HCT116 (cell line): ENCODE measurements around the gene CISD2. TPM values are rescaled to one million over a fixed set of nuclear protein-coding genes. Genes with fewer than 3 reads are reported as not detected.
A peak's percentile ranks its signal among the peaks of the same experiment; 100 is the strongest.

Experiments used
- ATAC-seq: fragments of 200-7000 bp; cut with Tn5 transposase; 2 replicates; pipeline ENCODE4 v1.9.1; 2020; ENCODE audit warnings: mild to moderate bottlenecking, moderate library complexity
- BruUV-seq: library from RNA; stranded (reverse); fragments of 400-500 nt; replicated peaks from 2 replicates; lab custom pipeline; 2021; lab: Mats Ljungman, UMichigan
- CTCF ChIA-PET: fragments of 300-600 bp; sonication (Branson Sonifier 250); formaldehyde crosslinking; loops from one replicate; lab custom pipeline; 2021; ENCODE audit warnings: antibody characterized with exemption; lab: Charles Lee
- POLR2A ChIA-PET: fragments of 300-600, 350-600 bp; sonication (Branson Sonifier 250); formaldehyde crosslinking; loops from one replicate; lab custom pipeline; 2021; ENCODE audit warnings: antibody characterized with exemption; lab: Charles Lee
- RAD21 ChIA-PET, 2 experiments: fragments of 300-600 bp; sonication (Branson Sonifier 250); formaldehyde crosslinking; loops; one replicate each; lab custom pipeline; 2023; ENCODE audit warnings: low total read pairs in 2 of 2; ENCODE audit not compliant: uncharacterized antibody in 2 of 2, unreplicated experiment in 2 of 2, low non-redundant PET in 1 of 2; lab: Charles Lee
- DNase-seq: peaks from one replicate; pipeline ENCODE4 v3.0.0-alpha.2; 2010; ENCODE audit warnings: low read depth, low spot score
- H2AFZ ChIP-seq: fragments of 200-600 bp; shearing (Covaris generic), sonication (generic); 2 replicates; pipeline ENCODE4 v1.6.1; 2017; ENCODE audit warnings: low read depth, mixed run types, mixed read lengths, antibody characterized with exemption, low read length; ENCODE audit not compliant: poor library complexity, severe bottlenecking
- H3K27ac ChIP-seq: 2 replicates; pipeline ENCODE4 v1.5.1; 2012; ENCODE audit warnings: low read depth, low read length
- H3K27me3 ChIP-seq: fragments of 200-600 bp; sonication (generic); 2 replicates; pipeline ENCODE4 v1.6.1; 2016; ENCODE audit warnings: mixed run types, low read length, mixed read lengths; ENCODE audit not compliant: insufficient read depth
- H3K36me3 ChIP-seq, 2 experiments: fragments of 200-500 bp in 1 of 2; fragments of 200-600 bp in 1 of 2; sonication (Bioruptor generic) in 1 of 2; sonication (generic) in 1 of 2; 2 replicates each; pipeline versions ENCODE4 v1.5.1 to v1.6.1; 2014 to 2016; ENCODE audit warnings: low read length in 2 of 2, inconsistent platforms in 1 of 2, mixed read lengths in 1 of 2, mixed run types in 1 of 2; ENCODE audit not compliant: insufficient read depth in 2 of 2, control insufficient read depth in 1 of 2
- H3K4me1 ChIP-seq, 2 experiments: fragments of 200-600 bp in 1 of 2; sonication (generic) in 1 of 2; 2 replicates each; pipeline versions ENCODE4 v1.5.1 to v1.6.1; 2012 to 2017; ENCODE audit warnings: low read length in 2 of 2, inconsistent platforms in 1 of 2, mild to moderate bottlenecking in 1 of 2, mixed read lengths in 1 of 2, mixed run types in 1 of 2, moderate library complexity in 1 of 2; ENCODE audit not compliant: insufficient read depth in 2 of 2, control insufficient read depth in 1 of 2
- H3K4me2 ChIP-seq: fragments of 200-600 bp; sonication (generic); 2 replicates; pipeline ENCODE4 v1.6.1; 2017; ENCODE audit warnings: mixed run types, low read length, mixed read lengths
- H3K4me3 ChIP-seq, 2 experiments: fragments of 200-600 bp in 1 of 2; sonication (generic) in 1 of 2; replicated peaks in 1 of 2; 2 replicates each; pipeline ENCODE4 v1.5.1; 2011 to 2016; ENCODE audit warnings: low read length in 2 of 2, control low read depth in 1 of 2, low read depth in 1 of 2, mild to moderate bottlenecking in 1 of 2, mixed read lengths in 1 of 2, mixed run types in 1 of 2
- H3K79me2 ChIP-seq: fragments of 200-600 bp; sonication (generic); 2 replicates; pipeline ENCODE4 v1.6.1; 2017; ENCODE audit warnings: mild to moderate bottlenecking, mixed run types, low read length, moderate library complexity, mixed read lengths; ENCODE audit not compliant: insufficient read depth
- H3K9ac ChIP-seq: fragments of 200-600 bp; sonication (generic); 2 replicates; pipeline ENCODE4 v1.6.1; 2016; ENCODE audit warnings: low read length, mixed read lengths
- H3K9me2 ChIP-seq: fragments of 200-600 bp; sonication (generic), shearing (Covaris generic); 2 replicates; pipeline ENCODE4 v1.6.1; 2017; ENCODE audit warnings: mixed run types, mild to moderate bottlenecking, moderate library complexity; ENCODE audit not compliant: insufficient read depth
- H3K9me3 ChIP-seq, 2 experiments: fragments of 200-500 bp in 1 of 2; fragments of 200-600 bp in 1 of 2; sonication (Bioruptor generic) in 1 of 2; sonication (generic) in 1 of 2; 2 replicates each; pipeline ENCODE4 v1.6.1; 2014 to 2017; ENCODE audit warnings: low read length in 2 of 2, mixed read lengths in 2 of 2, inconsistent platforms in 1 of 2, low read depth in 1 of 2, mild to moderate bottlenecking in 1 of 2, mixed run types in 1 of 2, moderate library complexity in 1 of 2; ENCODE audit not compliant: control insufficient read depth in 1 of 2, insufficient read depth in 1 of 2
- H4K20me1 ChIP-seq: fragments of 200-600 bp; sonication (generic), shearing (Covaris generic); 2 replicates; pipeline ENCODE4 v1.6.1; 2017; ENCODE audit warnings: mixed run types, mild to moderate bottlenecking, moderate library complexity; ENCODE audit not compliant: insufficient read depth
- ATF3 ChIP-seq: IDR thresholded peaks from 2 replicates; pipeline ENCODE4 v1.6.1; 2012
- CBX3 ChIP-seq: IDR thresholded peaks from 2 replicates; pipeline ENCODE4 v1.6.1; 2012; ENCODE audit warnings: low read depth
- CEBPB ChIP-seq: IDR thresholded peaks from 2 replicates; pipeline ENCODE4 v1.6.1; 2012; ENCODE audit warnings: low read depth
- CTCF ChIP-seq, 3 experiments: fragments of 200-600 bp in 1 of 3; sonication (generic) in 1 of 3; IDR thresholded peaks in 2 of 3; conservative IDR thresholded peaks in 1 of 3; 2 replicates each; pipeline ENCODE4 v1.5.1; 2012 to 2017; ENCODE audit warnings: low read depth in 2 of 3, low read length in 2 of 3, antibody characterized with exemption in 1 of 3, borderline replicate concordance in 1 of 3, control low read depth in 1 of 3, mild to moderate bottlenecking in 1 of 3, mixed read lengths in 1 of 3, mixed run types in 1 of 3, moderate library complexity in 1 of 3; ENCODE audit not compliant: insufficient read depth in 1 of 3
- EGR1 ChIP-seq: IDR thresholded peaks from 2 replicates; pipeline ENCODE4 v1.6.1; 2012; ENCODE audit warnings: low read depth
- EZH2 ChIP-seq: fragments of 200-600 bp; sonication (generic); IDR thresholded peaks from 2 replicates; pipeline ENCODE4 v1.6.1; 2017; ENCODE audit warnings: antibody characterized with exemption, mixed run types
- FOSL1 ChIP-seq: IDR thresholded peaks from 2 replicates; pipeline ENCODE4 v1.6.1; 2012; ENCODE audit warnings: low read depth
- JUND ChIP-seq: IDR thresholded peaks from 2 replicates; pipeline ENCODE4 v1.6.1; 2012
- MAX ChIP-seq: IDR thresholded peaks from 2 replicates; pipeline ENCODE4 v1.6.1; 2012
- POLR2A ChIP-seq: IDR thresholded peaks from 2 replicates; pipeline ENCODE4 v1.7.0; 2011; ENCODE audit warnings: borderline replicate concordance; ENCODE audit not compliant: insufficient read depth, insufficient read length; ENCODE audit errors: extremely low read depth
- POLR2AphosphoS5 ChIP-seq: IDR thresholded peaks from 2 replicates; pipeline ENCODE4 v1.6.1; 2011; ENCODE audit warnings: mild to moderate bottlenecking, low read depth, low read length, moderate library complexity
- RAD21 ChIP-seq: IDR thresholded peaks from 2 replicates; pipeline ENCODE4 v1.6.1; 2012; ENCODE audit warnings: low read depth, mild to moderate bottlenecking
- SIN3A ChIP-seq: IDR thresholded peaks from 2 replicates; pipeline ENCODE4 v1.6.1; 2012; ENCODE audit warnings: low read depth
- SP1 ChIP-seq: IDR thresholded peaks from 2 replicates; pipeline ENCODE4 v1.6.1; 2012; ENCODE audit warnings: low read depth
- TCF7L2 ChIP-seq: IDR thresholded peaks from 2 replicates; pipeline ENCODE4 v1.7.0; 2011; ENCODE audit warnings: borderline replicate concordance, inconsistent platforms; ENCODE audit not compliant: insufficient read depth, insufficient read length; ENCODE audit errors: extremely low read depth
- YY1 ChIP-seq: IDR thresholded peaks from 2 replicates; pipeline ENCODE4 v1.6.1; 2011; ENCODE audit warnings: low read length, low read depth, moderate library complexity, mild to moderate bottlenecking; ENCODE audit not compliant: insufficient replicate concordance; ENCODE audit errors: extremely low read depth
- ZNF274 ChIP-seq: fragments of 200-500 bp; sonication (Bioruptor generic); IDR thresholded peaks from 2 replicates; pipeline ENCODE4 v1.6.1; 2014; ENCODE audit warnings: mild to moderate bottlenecking, low read depth, low read length, inconsistent platforms
- intact Hi-C: fragments of 100-400 bp; cut with micrococcal nuclease; formaldehyde crosslinking; loops from 2 replicates; pipeline ENCODE4 v1.10.0; 2022
- total RNA-seq: library from RNA; stranded (reverse); gene quantifications from one replicate; pipeline ENCODE4 v1.2.1, GENCODE V29; 2021; ENCODE audit not compliant: unreplicated experiment

Gene CISD2
- total RNA-seq, 1 experiment from 2014 or later = 38.9 TPM

GRCh38 chr4:102828497-102828808, 40.3 kb upstream of the CISD2 start:
- Histone ChIP-seq H4K20me1 (peaks cover 17% of the 10 kb centered on the region; the same call in 1 of the 2 replicates), H3K36me3 (peaks cover 8 to 17% of the 10 kb centered on the region in 2 experiments; a peak in 2 of 4 replicates), H3K4me3 (peak overlapping the region; percentile 76 to 83), H3K9me3 (no peaks in the 10 kb centered on the region), H3K4me1 (peaks cover 9 to 27% of the 10 kb centered on the region in 2 experiments), H3K79me2 (peaks cover 76% of the 10 kb centered on the region), H3K9ac (peak overlapping the region; percentile 93)
- DNase-seq (no peak), ATAC-seq (peak; percentile 41)
- intact Hi-C loops = loop anchor here (1.0 to 10.0 kb wide), 5 partner anchors 40 to 381 kb away; partner anchors contain the start of genes BDH2 and CISD2
- TF ChIP-seq TCF7L2 = no peak
- TF ChIP-seq, all 23 proteins: peak for 0
- peak overlapping the region; percentile 75 for H3K4me2 ChIP-seq
- ChIA-PET POLR2A (interaction anchor here (0.6 to 3.5 kb wide), 17 partner anchors 8 to 401 kb away, joined by 3 to 49 read pairs (median 5); partner anchors contain the start of genes CISD2 and MANBA), RAD21 (interaction anchor here in 1 of 2 experiments (1.5 kb wide), 1 partner anchor 41 kb away, joined by 5 read pairs; the partner anchor contains the start of gene CISD2), CTCF (interaction anchor here (0.9 to 1.7 kb wide), 3 partner anchors 208 to 397 kb away, joined by 3 to 7 read pairs (median 3); no protein-coding TSS in a partner anchor)
- H2AFZ ChIP-seq = no peak overlapping the region
- H3K9me2 ChIP-seq = no peaks in the 10 kb centered on the region
- no peaks in the 10 kb centered on the region for H3K27me3 ChIP-seq
- H3K27ac ChIP-seq = peak overlapping the region; percentile 90
- TSS peak; percentile 89 for BruUV-seq

- peaks cover 67% of the 10 kb centered on the region for H3K79me2 ChIP-seq
- CTCF ChIA-PET = no interaction called here
- no peak overlapping the region for H3K4me3 ChIP-seq
- H3K9me3 ChIP-seq = no peaks in the 10 kb centered on the region
- DNase-seq (no peak), ATAC-seq (no peak)
- no peak overlapping the region for H2AFZ ChIP-seq
- peak overlapping the region; percentile 93; the same call in 1 of the 2 replicates for H3K9ac ChIP-seq
- peaks cover 4 to 16% of the 10 kb centered on the region in 2 experiments; a peak in 3 of 4 replicates for H3K4me1 ChIP-seq
- POLR2A ChIA-PET = interaction anchor here (3.2 to 3.5 kb wide), 2 partner anchors 13 to 39 kb away, joined by 24 to 49 read pairs; partner anchors contain the start of gene CISD2
- H4K20me1 ChIP-seq = peaks cover 4% of the 10 kb centered on the region; the same call in 1 of the 2 replicates
- RAD21 ChIA-PET = no interaction called here
- peak overlapping the region; percentile 75 for H3K4me2 ChIP-seq
- intact Hi-C loops = loop anchor here (5.0 to 10.0 kb wide), 3 partner anchors 177 to 383 kb away; partner anchors contain the start of gene BDH2
- BruUV-seq = no TSS peak
- H3K9me2 ChIP-seq = no peaks in the 10 kb centered on the region
- H3K27me3 ChIP-seq = no peaks in the 10 kb centered on the region
- H3K36me3 ChIP-seq = peaks cover under 1 to 4% of the 10 kb centered on the region in 2 experiments; a peak in 2 of 4 replicates
- peak overlapping the region; percentile 90; the same call in 1 of the 2 replicates for H3K27ac ChIP-seq
- TF ChIP-seq JUND = no peak
- TF ChIP-seq CBX3 = no peak
- TF ChIP-seq CEBPB = no peak
- TF ChIP-seq ZNF274 = no peak
- no peak for TF ChIP-seq RAD21
- no peak for TF ChIP-seq SP1
- TF ChIP-seq POLR2A = no peak
- TF ChIP-seq ATF3 = no peak
- TF ChIP-seq POLR2AphosphoS5 = no peak
- TF ChIP-seq FOSL1 = no peak
- TF ChIP-seq YY1 = no peak
- no peak for TF ChIP-seq MAX
- no peak for TF ChIP-seq TCF7L2
- no peak for TF ChIP-seq SIN3A
- no peak for TF ChIP-seq EZH2
- no peak for TF ChIP-seq CTCF (IDR thresholded peaks at IDR 0.05 in 2 of 3, conservative IDR thresholded peaks at IDR 0.05 in 1 of 3; ENCODE audit: borderline replicate concordance in 1 of 3, insufficient read depth in 1 of 3, low read depth in 2 of 3, low read length in 2 of 3)
- no peak for TF ChIP-seq EGR1
Measured at GRCh38 chr4:102829803-102830202, 39.0 kb upstream of the CISD2 start.
